Activated CD8-positive, alpha-beta memory T cell treated with anti-CD3 and anti-CD28 coated beads for 4 hours (primary cell): Measurements from ENCODE around the gene EFHC2.

ENCODE experiments used
- DNase-seq, 2 donors: peaks; one replicate each; pipeline ENCODE4 v3.0.0-alpha.2; 2020; ENCODE audit warnings: low read depth in 2 of 2

EFHC2 gene

DNA sequence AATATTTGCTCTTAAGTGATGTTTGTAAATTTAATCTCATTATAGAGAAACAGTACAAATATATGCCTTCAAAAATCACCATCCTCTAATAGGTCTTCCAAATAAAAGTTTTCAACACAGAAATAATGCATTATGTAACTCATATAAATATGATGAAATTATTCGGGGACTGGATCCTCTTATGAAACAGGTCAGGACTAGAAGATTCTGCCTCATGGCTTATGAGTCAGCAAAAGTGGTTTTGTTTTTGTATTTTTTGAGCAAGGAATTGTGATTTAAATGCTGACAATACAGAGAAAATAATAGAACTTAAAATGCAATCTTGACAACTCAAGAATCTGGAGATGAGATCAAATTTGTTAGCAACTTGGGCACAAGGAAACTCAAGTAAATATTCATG lies 190.6 kb downstream of the EFHC2 start:
- DNase-seq: no peak

- no peak for DNase-seq
Measured at GRCh38 chrX:44147130-44147529, 196.3 kb downstream of the EFHC2 start.

DNA sequence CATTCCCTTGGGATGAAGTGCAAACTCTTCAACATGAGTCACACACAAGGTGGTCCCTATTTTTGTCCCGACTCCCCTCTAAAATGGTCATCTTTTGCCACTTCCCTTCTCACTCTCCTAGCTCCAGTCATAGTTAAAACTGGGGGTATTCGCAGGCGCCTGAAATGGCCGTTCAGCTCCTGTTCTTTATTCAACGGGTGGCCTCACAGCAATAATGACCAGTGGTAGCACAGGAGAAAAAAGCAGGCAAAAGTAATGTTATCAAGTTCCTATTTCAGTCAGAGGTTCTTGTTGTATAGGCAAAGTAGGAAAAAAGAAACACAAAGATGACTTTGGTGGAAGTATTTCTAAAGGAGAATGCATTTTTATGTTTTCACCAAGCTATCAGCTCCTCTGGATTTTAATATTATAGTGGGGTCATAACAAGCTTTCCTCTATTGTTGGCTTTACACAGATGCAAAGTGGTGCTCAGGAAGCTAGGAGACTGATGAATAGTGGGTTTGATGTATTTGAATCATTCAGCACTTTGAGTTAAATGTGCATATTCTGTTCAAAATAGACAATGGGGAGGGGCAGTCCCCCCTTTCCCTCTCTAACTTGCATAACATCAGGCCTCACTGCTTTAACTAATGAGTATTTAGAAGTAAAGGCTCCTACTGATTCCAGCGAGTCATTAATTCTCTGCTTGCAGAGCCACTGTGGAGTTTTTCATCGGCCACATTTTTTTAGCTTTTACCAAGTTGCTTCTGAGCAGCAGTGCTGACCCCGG lies 199.1 kb downstream of the EFHC2 start:
- no peak for DNase-seq

- DNase-seq: no peak
Measured at GRCh38 chrX:44143061-44143602, 200.3 kb downstream of the EFHC2 start.

- no peak for DNase-seq
Measured at GRCh38 chrX:44130189-44130588, 213.3 kb downstream of the EFHC2 start.

- no peak for DNase-seq
Measured at GRCh38 chrX:44113337-44113736, 230.1 kb downstream of the EFHC2 start.

DNA sequence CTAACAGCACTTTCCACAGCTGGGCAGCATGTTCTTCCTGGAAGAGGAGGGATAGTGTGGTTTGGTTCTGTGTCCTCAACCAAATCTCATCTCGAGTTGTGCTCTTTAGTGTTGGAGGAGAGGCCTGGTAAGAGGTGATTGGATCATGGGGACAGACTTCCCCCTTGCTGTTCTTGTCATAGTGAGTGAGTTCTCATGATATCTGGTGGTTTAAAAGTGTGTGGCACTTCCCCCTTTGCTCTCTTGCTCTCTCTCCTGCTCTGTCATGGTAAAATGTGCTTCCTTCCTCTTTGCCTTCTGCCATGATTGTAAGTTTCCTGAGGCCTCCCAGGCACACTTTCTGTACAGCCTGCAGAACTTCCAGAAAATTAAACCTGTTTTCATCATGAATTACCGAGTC lies 236.6 kb downstream of the EFHC2 start:
- no peak for DNase-seq

DNA sequence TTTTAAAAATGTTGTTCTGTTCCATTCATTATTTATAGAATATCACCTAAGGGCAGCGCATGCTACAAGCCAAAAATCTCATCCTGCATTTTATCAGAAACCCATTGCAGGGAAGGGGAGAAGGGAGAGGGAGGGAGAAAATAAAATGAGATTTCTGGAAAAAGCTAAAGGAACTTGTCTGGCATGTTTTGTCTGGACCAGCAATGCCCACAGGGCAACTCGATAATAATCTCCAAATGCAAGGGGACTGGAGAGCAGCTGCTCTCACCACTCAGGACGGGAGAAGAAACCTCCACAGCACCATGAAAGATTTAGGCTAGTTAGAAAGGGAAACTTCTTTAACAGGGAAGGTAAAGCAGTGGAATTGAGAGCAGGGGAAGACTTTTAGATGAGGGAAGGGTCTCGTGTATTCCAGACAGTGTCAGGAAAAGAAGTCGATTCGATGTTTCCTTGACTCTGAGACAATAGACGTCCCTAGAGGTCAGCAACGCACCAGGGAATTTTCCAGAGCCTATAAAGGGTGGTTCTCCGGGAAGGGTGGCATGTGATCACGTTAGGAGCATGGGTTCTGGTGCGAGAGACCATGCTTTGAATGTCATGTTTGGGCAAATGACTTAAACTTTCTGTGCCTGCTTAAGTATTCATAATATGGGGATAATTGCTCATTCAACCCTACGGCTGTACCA lies 238.1 kb downstream of the EFHC2 start:
- DNase-seq: no peak

GRCh38 chrX:44104699-44105098 lies 238.8 kb downstream of the EFHC2 start:
- DNase-seq: no peak

- no peak for DNase-seq
Measured at GRCh38 chrX:44101281-44101680, 242.2 kb downstream of the EFHC2 start.

DNA sequence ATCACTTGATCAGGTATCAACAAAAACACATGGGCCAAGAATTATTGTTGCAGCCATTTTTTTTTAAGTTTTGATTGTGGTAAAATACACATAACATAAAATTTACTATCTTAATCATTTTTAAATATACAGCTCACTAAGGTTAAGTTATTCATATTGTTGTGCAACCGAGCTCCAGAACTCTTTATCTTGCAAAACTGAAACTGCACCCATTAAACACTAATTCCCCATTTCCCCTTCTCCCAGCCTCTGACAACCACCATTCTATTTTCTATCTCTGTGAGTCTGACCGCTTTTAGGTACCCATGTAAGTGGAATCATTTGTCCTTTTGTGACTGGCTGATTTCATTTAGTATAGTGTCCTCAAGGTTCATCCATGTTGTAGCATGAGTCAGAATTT lies 244.1 kb downstream of the EFHC2 start:
- DNase-seq: no peak
